Endothelial cell (in vitro differentiated cells): ENCODE measurements around the gene MEX3D. TPM values are rescaled to one million over a fixed set of nuclear protein-coding genes. Genes with fewer than 3 reads are reported as not detected.
"Not testable (repeated sequence)": the region's sequence is repeated elsewhere in the genome, so short reads cannot be mapped to it uniquely, and the experiment has no call there.

Experiments
- DNase-seq: peaks from one replicate; pipeline ENCODE4 v3.0.0; 2021; ENCODE audit warnings: low spot score
- H3K27ac Mint-ChIP-seq: one replicate; pipeline ENCODE4 v1.8.0; 2021; ENCODE audit warnings: mixed read lengths, inconsistent platforms; ENCODE audit not compliant: unreplicated experiment
- H3K27me3 Mint-ChIP-seq: one replicate; pipeline ENCODE4 v1.8.0; 2021; ENCODE audit warnings: mild to moderate bottlenecking, moderate library complexity, mixed read lengths, inconsistent platforms; ENCODE audit not compliant: unreplicated experiment
- H3K36me3 Mint-ChIP-seq: one replicate; pipeline ENCODE4 v1.8.0; 2021; ENCODE audit warnings: mild to moderate bottlenecking, low read depth, mixed read lengths, inconsistent platforms; ENCODE audit not compliant: unreplicated experiment
- H3K4me1 Mint-ChIP-seq: one replicate; pipeline ENCODE4 v1.8.0; 2021; ENCODE audit warnings: mild to moderate bottlenecking, mixed read lengths, inconsistent platforms; ENCODE audit not compliant: unreplicated experiment
- H3K4me3 Mint-ChIP-seq: one replicate; pipeline ENCODE4 v1.8.0; 2021; ENCODE audit warnings: mild to moderate bottlenecking, mixed read lengths, inconsistent platforms; ENCODE audit not compliant: unreplicated experiment
- H3K9me3 Mint-ChIP-seq: one replicate; pipeline ENCODE4 v1.8.0; 2021; ENCODE audit warnings: mixed read lengths, inconsistent platforms; ENCODE audit not compliant: unreplicated experiment
- total RNA-seq: library from RNA; stranded (reverse); fragmentation: NEBNext Ultra II Directional; extraction: Animal tissue kit (Norgen Biotek cat#: 25700); gene quantifications from one replicate; pipeline ENCODE4 v1.2.1, GENCODE V29; 2021; ENCODE audit not compliant: unreplicated experiment
- TF ChIP-seq, protein P1 (sequence below): fragments of 200-600 bp; sonication (generic); IDR thresholded peaks from one replicate; pipeline ENCODE4 v1.5.0; 2021; ENCODE audit warnings: antibody characterized with exemption; ENCODE audit not compliant: unreplicated experiment

Gene MEX3D
- total RNA-seq, 1 donor from 2014 or later, result 73.4 TPM

- peaks cover 6% of the 10 kb centered on the region for H3K4me1 Mint-ChIP-seq
- H3K36me3 Mint-ChIP-seq, result peaks cover 7% of the 10 kb centered on the region
- no peak for DNase-seq
- no peaks in the 10 kb centered on the region for H3K9me3 Mint-ChIP-seq
- peaks cover 17% of the 10 kb centered on the region for H3K27me3 Mint-ChIP-seq
- H3K27ac Mint-ChIP-seq, result no peak overlapping the region
- H3K4me3 Mint-ChIP-seq, result no peak overlapping the region
- TF ChIP-seq, protein P1, sequence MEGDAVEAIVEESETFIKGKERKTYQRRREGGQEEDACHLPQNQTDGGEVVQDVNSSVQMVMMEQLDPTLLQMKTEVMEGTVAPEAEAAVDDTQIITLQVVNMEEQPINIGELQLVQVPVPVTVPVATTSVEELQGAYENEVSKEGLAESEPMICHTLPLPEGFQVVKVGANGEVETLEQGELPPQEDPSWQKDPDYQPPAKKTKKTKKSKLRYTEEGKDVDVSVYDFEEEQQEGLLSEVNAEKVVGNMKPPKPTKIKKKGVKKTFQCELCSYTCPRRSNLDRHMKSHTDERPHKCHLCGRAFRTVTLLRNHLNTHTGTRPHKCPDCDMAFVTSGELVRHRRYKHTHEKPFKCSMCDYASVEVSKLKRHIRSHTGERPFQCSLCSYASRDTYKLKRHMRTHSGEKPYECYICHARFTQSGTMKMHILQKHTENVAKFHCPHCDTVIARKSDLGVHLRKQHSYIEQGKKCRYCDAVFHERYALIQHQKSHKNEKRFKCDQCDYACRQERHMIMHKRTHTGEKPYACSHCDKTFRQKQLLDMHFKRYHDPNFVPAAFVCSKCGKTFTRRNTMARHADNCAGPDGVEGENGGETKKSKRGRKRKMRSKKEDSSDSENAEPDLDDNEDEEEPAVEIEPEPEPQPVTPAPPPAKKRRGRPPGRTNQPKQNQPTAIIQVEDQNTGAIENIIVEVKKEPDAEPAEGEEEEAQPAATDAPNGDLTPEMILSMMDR, result no peak
Observed at GRCh38 chr19:1521636-1522035, 46.5 kb downstream of the MEX3D start.

GRCh38 chr19:1520203-1520780 is 47.8 kb downstream of the MEX3D start:
- peaks cover 17% of the 10 kb centered on the region for H3K27me3 Mint-ChIP-seq

DNA sequence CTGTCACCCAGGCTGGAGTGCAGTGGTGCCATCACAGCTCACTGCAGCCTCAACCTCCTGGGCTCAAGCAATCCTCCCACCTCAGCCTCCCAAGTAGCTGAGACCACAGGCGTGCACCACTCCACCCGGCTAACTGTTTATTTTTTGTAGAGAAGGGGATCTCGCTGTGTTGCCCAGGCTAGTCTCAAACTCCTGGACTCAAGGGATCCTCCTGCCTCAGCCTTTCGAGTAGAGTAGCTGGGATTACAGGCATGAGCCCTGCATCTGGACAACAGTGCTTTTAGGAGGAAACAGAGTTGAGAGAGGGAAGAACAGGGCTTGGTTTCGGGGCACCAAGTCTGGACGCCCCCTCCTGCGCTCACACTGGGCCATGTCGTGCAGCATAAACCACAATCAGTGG is 48.3 kb downstream of the MEX3D start:
- peaks cover 15% of the 10 kb centered on the region for H3K27me3 Mint-ChIP-seq
- H3K4me3 Mint-ChIP-seq, H3K36me3 Mint-ChIP-seq, H3K9me3 Mint-ChIP-seq, H3K4me1 Mint-ChIP-seq, DNase-seq, H3K27ac Mint-ChIP-seq: not testable (repeated sequence)

More at GRCh38 chr19:1520203-1520780, 47.8 kb downstream of the MEX3D start:
- no peak for DNase-seq
- Mint-ChIP-seq H3K4me3 (no peak overlapping the region), H3K4me1 (peaks cover 6% of the 10 kb centered on the region), H3K9me3 (no peaks in the 10 kb centered on the region), H3K27ac (no peak overlapping the region), H3K36me3 (peaks cover 7% of the 10 kb centered on the region)
- TF ChIP-seq, protein P1, result no peak

GRCh38 chr19:1518471-1518870 is 49.7 kb downstream of the MEX3D start:
- DNase-seq, result no peak
- Mint-ChIP-seq H3K4me3 (no peak overlapping the region), H3K4me1 (no peaks in the 10 kb centered on the region), H3K27ac (no peak overlapping the region), H3K36me3 (no peaks in the 10 kb centered on the region), H3K27me3 (peaks cover 9% of the 10 kb centered on the region), H3K9me3 (no peaks in the 10 kb centered on the region)
- TF ChIP-seq, protein P1, result no peak

GRCh38 chr19:1516395-1516753 is 51.8 kb downstream of the MEX3D start:
- TF ChIP-seq, protein P1, result no peak
- DNase-seq, result no peak
- Mint-ChIP-seq H3K4me1 (no peaks in the 10 kb centered on the region), H3K36me3 (no peaks in the 10 kb centered on the region), H3K27me3 (peaks cover 3% of the 10 kb centered on the region), H3K4me3 (no peak overlapping the region), H3K9me3 (no peaks in the 10 kb centered on the region), H3K27ac (no peak overlapping the region)
